CD1c-positive myeloid dendritic cell (primary cell): ENCODE results near the gene SEMA6B.
"Not testable (repeated sequence)": the region's sequence is repeated elsewhere in the genome, so short reads cannot be mapped to it uniquely, and the experiment has no call there.

ENCODE experiments used
- DNase-seq: peaks from one replicate; pipeline ENCODE4 v3.0.0-alpha.2; 2016; ENCODE audit errors: extremely low spot score

Gene SEMA6B, protein sequence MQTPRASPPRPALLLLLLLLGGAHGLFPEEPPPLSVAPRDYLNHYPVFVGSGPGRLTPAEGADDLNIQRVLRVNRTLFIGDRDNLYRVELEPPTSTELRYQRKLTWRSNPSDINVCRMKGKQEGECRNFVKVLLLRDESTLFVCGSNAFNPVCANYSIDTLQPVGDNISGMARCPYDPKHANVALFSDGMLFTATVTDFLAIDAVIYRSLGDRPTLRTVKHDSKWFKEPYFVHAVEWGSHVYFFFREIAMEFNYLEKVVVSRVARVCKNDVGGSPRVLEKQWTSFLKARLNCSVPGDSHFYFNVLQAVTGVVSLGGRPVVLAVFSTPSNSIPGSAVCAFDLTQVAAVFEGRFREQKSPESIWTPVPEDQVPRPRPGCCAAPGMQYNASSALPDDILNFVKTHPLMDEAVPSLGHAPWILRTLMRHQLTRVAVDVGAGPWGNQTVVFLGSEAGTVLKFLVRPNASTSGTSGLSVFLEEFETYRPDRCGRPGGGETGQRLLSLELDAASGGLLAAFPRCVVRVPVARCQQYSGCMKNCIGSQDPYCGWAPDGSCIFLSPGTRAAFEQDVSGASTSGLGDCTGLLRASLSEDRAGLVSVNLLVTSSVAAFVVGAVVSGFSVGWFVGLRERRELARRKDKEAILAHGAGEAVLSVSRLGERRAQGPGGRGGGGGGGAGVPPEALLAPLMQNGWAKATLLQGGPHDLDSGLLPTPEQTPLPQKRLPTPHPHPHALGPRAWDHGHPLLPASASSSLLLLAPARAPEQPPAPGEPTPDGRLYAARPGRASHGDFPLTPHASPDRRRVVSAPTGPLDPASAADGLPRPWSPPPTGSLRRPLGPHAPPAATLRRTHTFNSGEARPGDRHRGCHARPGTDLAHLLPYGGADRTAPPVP

GRCh38 chr19:4559569-4559968 is at the start of gene SEMA6B:
TSS of gene SEMA6B (minus strand) at chr19:4559684. CDS start at chr19:4558457, 1,227 bp downstream.
- peak; percentile 87 for DNase-seq

GRCh38 chr19:4606921-4607678 is 47.6 kb upstream of the SEMA6B start:
- no peak for DNase-seq

DNA sequence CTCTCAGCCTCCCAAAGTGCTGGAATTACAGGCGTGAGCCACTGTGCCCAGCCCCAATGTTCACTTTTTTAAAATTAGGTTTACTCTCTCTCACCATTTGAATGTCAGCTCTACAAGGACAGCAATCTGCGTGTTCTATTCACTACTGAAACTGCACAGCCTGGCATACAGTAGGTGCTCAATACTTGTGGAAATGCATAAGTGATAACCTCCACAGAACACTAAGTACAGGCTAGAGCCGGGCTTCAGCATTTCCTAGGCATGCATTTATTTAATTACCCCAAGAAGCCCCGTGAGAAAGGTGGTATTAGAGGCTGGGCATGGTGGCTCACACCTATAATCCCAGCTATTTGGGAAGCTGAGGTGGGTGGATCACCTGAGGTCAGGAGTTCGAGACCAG is 46.7 kb upstream of the SEMA6B start:
- DNase-seq = no peak

DNA sequence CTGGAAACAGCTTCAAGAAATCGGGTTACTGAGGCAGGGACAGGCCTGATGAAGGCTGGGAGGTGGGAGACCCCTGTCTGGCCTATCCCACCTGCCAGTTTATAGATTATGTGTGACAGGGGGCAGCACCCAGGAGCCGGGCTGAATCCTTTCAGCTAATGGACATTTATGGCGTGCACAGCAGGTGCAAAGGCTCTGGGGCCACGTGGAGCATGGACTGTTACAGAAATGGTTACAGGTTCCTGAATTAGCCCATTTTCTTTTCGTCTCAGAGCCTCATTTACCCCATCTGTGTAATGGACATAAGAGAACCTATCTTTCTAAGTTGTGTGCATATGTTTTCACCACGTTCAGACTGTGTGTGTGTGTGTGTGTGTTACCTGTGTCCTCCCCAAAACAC is 45.4 kb upstream of the SEMA6B start:
- no peak for DNase-seq

- DNase-seq = no peak
Measured at GRCh38 chr19:4602915-4603314, 43.4 kb upstream of the SEMA6B start.

GRCh38 chr19:4602173-4602788 is 42.8 kb upstream of the SEMA6B start:
- no peak for DNase-seq

DNA sequence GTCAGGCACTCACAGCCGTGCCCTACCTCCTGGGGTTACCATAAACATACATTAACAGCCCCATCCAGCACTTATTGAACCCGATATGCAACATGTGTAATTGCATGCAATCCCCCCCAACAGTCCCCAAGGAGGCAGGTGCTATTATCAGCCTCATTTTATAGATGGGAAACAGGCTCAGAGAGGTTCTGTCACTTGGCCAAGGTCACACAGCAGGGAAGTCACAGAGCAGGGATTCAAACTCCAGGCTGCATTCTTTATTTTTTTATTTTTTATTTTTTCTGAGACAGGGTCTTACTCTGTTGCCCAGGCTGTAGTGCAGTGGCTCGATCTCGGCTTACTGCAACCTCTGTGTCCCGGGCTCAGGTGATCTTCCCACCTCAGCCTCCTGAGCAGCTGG is 41.4 kb upstream of the SEMA6B start:
- no peak for DNase-seq

DNA sequence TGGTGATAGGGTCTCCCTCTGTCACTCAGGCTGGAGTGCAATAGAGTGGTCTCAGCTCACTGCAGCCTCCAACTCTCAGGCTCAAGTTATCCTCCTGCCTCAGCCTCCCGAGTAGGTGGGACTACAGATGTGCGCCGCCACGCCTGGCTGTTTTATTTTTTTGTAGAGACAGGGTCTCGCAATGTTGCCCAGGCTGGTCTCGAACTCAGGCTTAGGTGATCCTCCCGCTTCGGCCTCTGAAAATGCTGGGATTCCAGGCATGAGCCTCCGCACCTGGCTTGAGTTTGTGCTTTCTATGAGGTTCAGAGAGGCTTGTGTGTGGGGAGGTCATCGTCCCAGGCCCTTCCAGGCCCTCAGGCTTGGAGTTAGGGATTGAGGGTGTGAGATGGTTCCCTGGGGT is 40.6 kb upstream of the SEMA6B start:
- no peak for DNase-seq

GRCh38 chr19:4598712-4599111 is 39.2 kb upstream of the SEMA6B start:
- DNase-seq = no peak

GRCh38 chr19:4597975-4598671 is 38.6 kb upstream of the SEMA6B start:
- peak; percentile 38 for DNase-seq

- no peak for DNase-seq
Measured at GRCh38 chr19:4597278-4597974, 37.9 kb upstream of the SEMA6B start.

GRCh38 chr19:4596033-4596904 is 36.8 kb upstream of the SEMA6B start:
- DNase-seq = no peak

DNA sequence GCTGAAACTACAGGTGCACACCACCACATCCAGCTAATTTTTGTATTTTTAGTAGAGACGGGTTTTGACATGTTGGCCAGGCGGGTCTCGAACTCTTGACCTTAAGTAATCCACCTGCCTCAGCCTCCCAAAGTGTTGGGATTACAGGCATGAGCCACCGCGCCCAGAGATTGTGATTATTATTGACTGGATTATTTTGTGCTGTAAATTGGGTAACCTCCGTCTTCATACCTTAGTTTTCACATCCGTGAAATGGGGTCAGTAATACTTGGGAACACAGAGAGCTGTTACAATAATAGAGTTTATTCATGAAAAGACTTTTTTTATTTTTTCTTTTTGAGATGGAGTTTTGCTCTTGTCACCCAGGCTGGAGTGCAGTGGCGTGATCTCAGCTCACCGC is 35.7 kb upstream of the SEMA6B start:
- DNase-seq = not testable (repeated sequence)

DNA sequence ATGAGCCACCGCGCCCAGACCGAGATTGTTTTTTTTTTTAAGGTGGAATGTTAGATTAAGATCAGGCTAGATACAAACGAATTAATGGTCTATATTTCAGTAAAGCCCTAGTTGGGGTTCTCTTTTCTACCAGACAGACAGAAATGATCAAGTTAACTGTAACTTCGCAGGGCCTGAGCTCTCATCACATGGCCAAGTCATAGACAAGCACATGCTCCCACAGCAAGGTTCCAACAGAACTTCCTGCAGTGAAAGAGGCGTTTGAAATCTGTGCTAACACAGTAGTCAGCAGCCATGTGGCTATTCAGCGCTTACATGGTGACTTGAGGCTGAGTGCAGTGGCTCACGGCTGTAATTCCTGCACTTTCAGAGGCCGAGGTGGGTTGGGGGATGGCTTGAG is 34.7 kb upstream of the SEMA6B start:
- peak; percentile 41 for DNase-seq

DNA sequence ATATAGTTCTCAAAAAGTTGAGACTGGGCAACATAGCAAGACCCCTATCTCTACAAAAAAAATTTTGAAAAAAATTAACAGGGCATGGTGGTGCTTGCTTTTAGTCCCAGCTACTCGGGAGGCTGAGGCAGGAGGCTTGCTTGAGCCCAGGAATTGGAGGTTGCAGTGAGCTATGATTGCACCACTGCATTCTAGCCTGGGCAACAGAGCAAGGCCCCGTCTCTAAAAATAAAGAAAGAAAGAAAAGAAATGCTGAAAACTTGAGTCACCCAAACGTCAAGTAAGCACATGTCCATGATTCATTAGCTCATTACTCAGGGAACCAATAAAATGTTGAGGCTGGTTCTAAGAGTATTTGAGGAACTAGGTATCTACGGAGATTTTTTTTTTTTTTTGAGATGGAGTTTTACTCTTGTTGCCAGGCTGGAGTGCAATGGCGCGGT is 33.9 kb upstream of the SEMA6B start:
- peak; percentile 90 for DNase-seq

DNA sequence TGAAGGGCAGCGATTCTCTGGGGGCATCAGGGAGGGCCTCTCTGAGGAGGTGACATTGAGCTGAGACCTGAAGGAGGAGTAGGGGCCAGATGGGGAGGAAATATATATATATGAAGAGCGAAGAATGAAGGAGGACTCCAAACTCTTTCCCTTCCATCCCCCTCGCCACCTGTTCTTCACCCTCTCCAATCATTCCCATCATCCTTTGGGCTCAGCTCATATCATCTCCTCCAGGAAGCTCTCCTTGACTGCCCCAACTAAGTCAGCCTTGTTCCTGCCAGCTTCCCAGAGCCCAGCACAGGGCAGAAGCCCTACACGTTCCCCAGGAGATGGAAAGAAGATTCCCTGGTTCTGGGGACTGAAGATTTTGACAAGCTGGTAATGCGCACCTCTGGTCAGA is 33.0 kb upstream of the SEMA6B start:
- no peak for DNase-seq

- DNase-seq = no peak
Measured at GRCh38 chr19:4591320-4591719, 31.8 kb upstream of the SEMA6B start.

DNA sequence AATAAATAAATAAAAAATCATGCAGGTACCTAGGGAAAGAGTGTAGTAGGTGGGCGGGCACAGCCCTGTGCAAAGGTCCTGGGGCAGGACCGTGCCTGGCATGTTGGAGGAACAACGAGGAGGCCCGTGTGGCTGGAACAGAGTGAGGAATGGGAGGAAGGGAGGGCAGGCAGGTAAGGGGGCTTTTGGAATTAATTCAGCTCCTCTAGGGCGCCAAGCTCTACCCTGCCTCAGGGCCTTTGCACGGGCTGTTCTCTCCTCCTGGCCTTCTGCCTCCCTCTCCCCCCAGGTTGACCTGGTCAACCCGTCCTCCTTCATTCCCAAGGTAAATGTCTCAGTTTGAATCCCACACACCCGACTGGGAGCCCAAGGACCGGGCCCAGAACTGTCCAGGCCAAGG is 31.1 kb upstream of the SEMA6B start:
- DNase-seq = no peak
